Osteoblast (primary cell): ENCODE results near the gene ZC3H13. TPM values are rescaled to one million over a fixed set of nuclear protein-coding genes. Genes with fewer than 3 reads are reported as not detected.

Experiments
- DNase-seq: peaks from one replicate; pipeline ENCODE4 v3.0.0; 2011; ENCODE audit warnings: low spot score, mixed read lengths; ENCODE audit not compliant: insufficient read length; ENCODE audit errors: missing footprints
- H2AFZ ChIP-seq: 2 replicates; pipeline ENCODE4 v1.6.0; 2011; ENCODE audit warnings: mild to moderate bottlenecking, low read length
- H3K27ac ChIP-seq: 2 replicates; pipeline ENCODE4 v1.5.1; 2011; ENCODE audit warnings: mild to moderate bottlenecking, low read depth, low read length, moderate library complexity
- H3K27me3 ChIP-seq: 2 replicates; pipeline ENCODE4 v1.6.0; 2012; ENCODE audit warnings: mild to moderate bottlenecking, control low read depth, inconsistent platforms, low read length, moderate library complexity; ENCODE audit not compliant: insufficient read depth
- H3K36me3 ChIP-seq: 2 replicates; pipeline ENCODE4 v1.5.1; 2011; ENCODE audit warnings: mild to moderate bottlenecking, low read length, control low read depth, moderate library complexity; ENCODE audit not compliant: insufficient read depth
- H3K4me1 ChIP-seq: 2 replicates; pipeline ENCODE4 v1.5.1; 2011; ENCODE audit warnings: mild to moderate bottlenecking, low read length, control low read depth, moderate library complexity; ENCODE audit not compliant: insufficient read depth
- H3K4me2 ChIP-seq: 2 replicates; pipeline ENCODE4 v1.6.0; 2011; ENCODE audit warnings: mild to moderate bottlenecking, low read length; ENCODE audit not compliant: insufficient read depth
- H3K4me3 ChIP-seq: fragments of 200-600 bp; sonication (generic); 3 replicates; pipeline ENCODE4 v1.5.1; 2012; ENCODE audit warnings: mild to moderate bottlenecking, low read length, inconsistent platforms; ENCODE audit not compliant: insufficient read depth
- H3K79me2 ChIP-seq: 2 replicates; pipeline ENCODE4 v1.6.0; 2012; ENCODE audit warnings: mild to moderate bottlenecking, low read length, control low read depth, inconsistent platforms; ENCODE audit not compliant: insufficient read depth
- H3K9me3 ChIP-seq: 2 replicates; pipeline ENCODE4 v1.5.1; 2011; ENCODE audit warnings: low read depth, low read length, control low read depth
- H4K20me1 ChIP-seq: 2 replicates; pipeline ENCODE4 v1.6.0; 2012; ENCODE audit warnings: mild to moderate bottlenecking, low read length, control low read depth; ENCODE audit not compliant: insufficient read depth
- CTCF ChIP-seq: IDR thresholded peaks from 2 replicates; pipeline ENCODE4 v1.5.1; 2011; ENCODE audit warnings: mild to moderate bottlenecking, low read depth, low read length, moderate library complexity; ENCODE audit errors: extremely low read depth
- total RNA-seq: library from RNA; depleted of rRNA; stranded (reverse); fragments of >200 nt; gene quantifications from 2 replicates; pipeline ENCODE4 v1.2.3, GENCODE V29; 2012

Gene ZC3H13
- total RNA-seq, 1 donor = 19.5 TPM

- no peaks in the 10 kb centered on the region for H3K4me1 ChIP-seq
- no peaks in the 10 kb centered on the region for H3K36me3 ChIP-seq
- H3K27me3 ChIP-seq = peaks cover 28% of the 10 kb centered on the region
- H3K27ac ChIP-seq = no peak overlapping the region
- H3K9me3 ChIP-seq = no peaks in the 10 kb centered on the region
- no peak overlapping the region for H3K4me2 ChIP-seq
- H4K20me1 ChIP-seq = no peaks in the 10 kb centered on the region
- no peaks in the 10 kb centered on the region for H3K79me2 ChIP-seq
- no peak overlapping the region for H3K4me3 ChIP-seq
- H2AFZ ChIP-seq = no peak overlapping the region
- TF ChIP-seq CTCF = no peak
- no peak for DNase-seq
Measured at GRCh38 chr13:45928843-45929242, 123.7 kb downstream of the ZC3H13 start.

GRCh38 chr13:45928176-45928575, 124.4 kb downstream of the ZC3H13 start:
- Histone ChIP-seq H3K4me2 (no peak overlapping the region), H3K27me3 (peaks cover 23% of the 10 kb centered on the region), H3K9me3 (no peaks in the 10 kb centered on the region), H4K20me1 (no peaks in the 10 kb centered on the region), H3K4me3 (no peak overlapping the region), H3K27ac (no peak overlapping the region), H3K36me3 (no peaks in the 10 kb centered on the region), H3K79me2 (no peaks in the 10 kb centered on the region), H3K4me1 (no peaks in the 10 kb centered on the region), H2AFZ (no peak overlapping the region)
- DNase-seq = no peak
- no peak for TF ChIP-seq CTCF

- Histone ChIP-seq H2AFZ (no peak overlapping the region), H3K79me2 (no peaks in the 10 kb centered on the region), H3K36me3 (no peaks in the 10 kb centered on the region), H3K4me2 (no peak overlapping the region), H3K27ac (no peak overlapping the region), H3K4me3 (no peak overlapping the region), H4K20me1 (no peaks in the 10 kb centered on the region), H3K27me3 (peaks cover 8% of the 10 kb centered on the region), H3K4me1 (no peaks in the 10 kb centered on the region), H3K9me3 (no peaks in the 10 kb centered on the region)
- DNase-seq = no peak
- no peak for TF ChIP-seq CTCF
Measured at GRCh38 chr13:45926741-45927140, 125.8 kb downstream of the ZC3H13 start.

- peak; percentile 45 for TF ChIP-seq CTCF
Measured at GRCh38 chr13:45925151-45925550, 127.4 kb downstream of the ZC3H13 start.

More at GRCh38 chr13:45925151-45925550, 127.4 kb downstream of the ZC3H13 start:
- Histone ChIP-seq H3K4me2 (no peak overlapping the region), H3K4me3 (no peak overlapping the region), H3K27me3 (peaks cover 5% of the 10 kb centered on the region), H3K36me3 (no peaks in the 10 kb centered on the region), H3K79me2 (no peaks in the 10 kb centered on the region), H4K20me1 (no peaks in the 10 kb centered on the region), H3K9me3 (no peaks in the 10 kb centered on the region), H2AFZ (no peak overlapping the region), H3K4me1 (no peaks in the 10 kb centered on the region), H3K27ac (no peak overlapping the region)
- no peak for DNase-seq
